ENCODE results near the gene CLEC11A.

DNA sequence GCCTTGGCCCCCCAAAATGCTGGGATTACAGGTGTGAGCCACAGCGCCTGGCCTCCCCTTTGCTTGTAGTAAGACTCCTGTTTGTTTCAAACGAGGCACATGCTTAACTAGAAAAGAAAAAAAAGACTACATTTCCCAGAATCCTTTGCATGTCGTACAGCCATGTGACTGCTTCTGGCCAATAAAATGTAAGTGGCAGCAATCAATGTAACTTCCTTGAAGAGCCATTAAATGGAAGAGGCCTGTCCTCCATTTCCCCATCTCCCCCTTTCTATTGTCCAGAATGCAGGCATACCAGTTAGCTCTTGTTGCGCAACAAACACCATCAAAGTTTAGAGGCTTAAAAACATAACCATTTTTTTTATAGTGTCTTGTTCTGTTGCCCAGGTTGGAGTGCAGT lies 36.7 kb downstream of the CLEC11A start:
- TF ChIP-seq EZH2 (optimal IDR thresholded peaks at IDR 0.05; ENCODE audit: low read depth, low read length), result no peak
- TF ChIP-seq, protein P1, sequence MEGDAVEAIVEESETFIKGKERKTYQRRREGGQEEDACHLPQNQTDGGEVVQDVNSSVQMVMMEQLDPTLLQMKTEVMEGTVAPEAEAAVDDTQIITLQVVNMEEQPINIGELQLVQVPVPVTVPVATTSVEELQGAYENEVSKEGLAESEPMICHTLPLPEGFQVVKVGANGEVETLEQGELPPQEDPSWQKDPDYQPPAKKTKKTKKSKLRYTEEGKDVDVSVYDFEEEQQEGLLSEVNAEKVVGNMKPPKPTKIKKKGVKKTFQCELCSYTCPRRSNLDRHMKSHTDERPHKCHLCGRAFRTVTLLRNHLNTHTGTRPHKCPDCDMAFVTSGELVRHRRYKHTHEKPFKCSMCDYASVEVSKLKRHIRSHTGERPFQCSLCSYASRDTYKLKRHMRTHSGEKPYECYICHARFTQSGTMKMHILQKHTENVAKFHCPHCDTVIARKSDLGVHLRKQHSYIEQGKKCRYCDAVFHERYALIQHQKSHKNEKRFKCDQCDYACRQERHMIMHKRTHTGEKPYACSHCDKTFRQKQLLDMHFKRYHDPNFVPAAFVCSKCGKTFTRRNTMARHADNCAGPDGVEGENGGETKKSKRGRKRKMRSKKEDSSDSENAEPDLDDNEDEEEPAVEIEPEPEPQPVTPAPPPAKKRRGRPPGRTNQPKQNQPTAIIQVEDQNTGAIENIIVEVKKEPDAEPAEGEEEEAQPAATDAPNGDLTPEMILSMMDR (IDR thresholded peaks at IDR 0.05; ENCODE audit: low read length), result no peak
- TF ChIP-seq EZH2phosphoT487 (IDR thresholded peaks at IDR 0.05; ENCODE audit: low read length), result no peak
